ENCODE data around the gene GNA14.

GRCh38 chr9:77391834-77392233, 256.3 kb downstream of the GNA14 start:
- TF ChIP-seq CTCF (conservative IDR thresholded peaks at IDR 0.05 in 1 of 2, IDR thresholded peaks at IDR 0.05 in 1 of 2; ENCODE audit: extremely low read depth in 1 of 2, insufficient read depth in 1 of 2, low read depth in 1 of 2, low read length in 2 of 2): no peak
- TF ChIP-seq EZH2 (IDR thresholded peaks at IDR 0.05; ENCODE audit: borderline replicate concordance, low read length): no peak
